ENCODE results near the gene PROC.
"Not testable (repeated sequence)": the region's sequence is repeated elsewhere in the genome, so short reads cannot be mapped to it uniquely, and the experiment has no call there.

The PROC gene

GRCh38 chr2:127428057-127428814 lies 10.0 kb downstream of the PROC start:
- no peak for DNase-seq (ENCODE audit: low spot score)

- DNase-seq (ENCODE audit: low spot score) = no peak
Observed at GRCh38 chr2:127428815-127429109, 10.5 kb downstream of the PROC start.

- DNase-seq (ENCODE audit: low spot score) = no peak
Observed at GRCh38 chr2:127429291-127429690, 11.1 kb downstream of the PROC start.

GRCh38 chr2:127429844-127430425 lies 11.7 kb downstream of the PROC start:
- no peak for DNase-seq (ENCODE audit: low spot score)

- no peak for DNase-seq (ENCODE audit: low spot score)
Observed at GRCh38 chr2:127431408-127432023, 13.3 kb downstream of the PROC start.

- DNase-seq (ENCODE audit: low spot score) = no peak
Observed at GRCh38 chr2:127434515-127434914, 16.3 kb downstream of the PROC start.

GRCh38 chr2:127437056-127437455 lies 18.8 kb downstream of the PROC start:
- no peak for DNase-seq (ENCODE audit: low spot score)

GRCh38 chr2:127437781-127438726 lies 19.8 kb downstream of the PROC start:
- no peak for DNase-seq (ENCODE audit: low spot score)

GRCh38 chr2:127439343-127439742 lies 21.1 kb downstream of the PROC start:
- DNase-seq (ENCODE audit: low spot score) = no peak

GRCh38 chr2:127448526-127448925 lies 30.3 kb downstream of the PROC start:
- peak; percentile 67 for DNase-seq (ENCODE audit: low spot score)

- DNase-seq (ENCODE audit: low spot score) = no peak
Observed at GRCh38 chr2:127449414-127449813, 31.2 kb downstream of the PROC start.

GRCh38 chr2:127449898-127450297 lies 31.7 kb downstream of the PROC start:
- DNase-seq (ENCODE audit: low spot score) = no peak

- DNase-seq (ENCODE audit: low spot score) = no peak
Observed at GRCh38 chr2:127451981-127452380, 33.8 kb downstream of the PROC start.

- not testable (repeated sequence) for DNase-seq (ENCODE audit: low spot score)
Observed at GRCh38 chr2:127452423-127452822, 34.2 kb downstream of the PROC start.

- DNase-seq (ENCODE audit: low spot score) = no peak
Observed at GRCh38 chr2:127453013-127453391, 34.8 kb downstream of the PROC start.

- no peak for DNase-seq (ENCODE audit: low spot score)
Observed at GRCh38 chr2:127453392-127454171, 35.4 kb downstream of the PROC start.

- DNase-seq (ENCODE audit: low spot score) = no peak
Observed at GRCh38 chr2:127454595-127455565, 36.7 kb downstream of the PROC start.

GRCh38 chr2:127455566-127456493 lies 37.6 kb downstream of the PROC start:
- no peak for DNase-seq (ENCODE audit: low spot score)

- no peak for DNase-seq (ENCODE audit: low spot score)
Observed at GRCh38 chr2:127456960-127457359, 38.7 kb downstream of the PROC start.

All from GM03348 (cell line).